ENCODE data around the gene CCDC43. TPM values are rescaled to one million over a fixed set of nuclear protein-coding genes. Genes with fewer than 3 reads are reported as not detected.

The CCDC43 gene
- total and polyA plus RNA-seq, 7 donors: 10.2 to 20.8 (median 14.9) TPM

DNA sequence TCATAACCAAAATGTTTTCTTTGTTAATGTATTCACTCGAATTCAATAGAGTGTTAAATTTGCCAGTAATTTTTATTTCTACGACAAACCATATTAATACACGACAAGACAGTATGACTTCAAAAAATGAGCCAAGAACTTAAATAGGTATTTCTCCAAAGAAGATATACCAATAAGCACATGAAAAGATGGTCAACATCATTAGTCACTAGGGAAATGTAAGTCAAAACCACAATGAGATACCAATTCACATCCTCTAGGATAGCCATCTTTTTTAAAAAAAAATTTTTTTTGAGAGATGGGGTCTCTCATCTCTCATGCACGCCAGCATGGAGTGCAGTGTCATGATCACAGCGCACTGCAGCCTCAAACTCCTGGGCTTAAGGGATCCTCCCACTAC, 38.3 kb downstream of the CCDC43 start:
- peaks cover 0 to 4% (median 1%) of the 10 kb centered on the region in 4 donors for H3K4me1 ChIP-seq
- WGBS, 2 donors: 77 to 84% methylated on average over 5 of the region's 5 CpGs
- DNase-seq: no peak
- no peaks in the 10 kb centered on the region for H3K36me3 ChIP-seq
- H3K27ac ChIP-seq: no peak overlapping the region
- H3K27me3 ChIP-seq: peaks cover 17 to 39% (median 21%) of the 10 kb centered on the region in 3 donors
- H3K9me3 ChIP-seq: no peaks in the 10 kb centered on the region
- H3K4me3 ChIP-seq: no peak overlapping the region
- intact Hi-C loops (cut with DNase I): no loop called here
- TF ChIP-seq EP300 (IDR thresholded peaks at IDR 0.05): no peak
- no peak for TF ChIP-seq POLR2AphosphoS5 (IDR thresholded peaks at IDR 0.05)
- TF ChIP-seq POLR2A (IDR thresholded peaks at IDR 0.05): no peak
- TF ChIP-seq, protein P1, sequence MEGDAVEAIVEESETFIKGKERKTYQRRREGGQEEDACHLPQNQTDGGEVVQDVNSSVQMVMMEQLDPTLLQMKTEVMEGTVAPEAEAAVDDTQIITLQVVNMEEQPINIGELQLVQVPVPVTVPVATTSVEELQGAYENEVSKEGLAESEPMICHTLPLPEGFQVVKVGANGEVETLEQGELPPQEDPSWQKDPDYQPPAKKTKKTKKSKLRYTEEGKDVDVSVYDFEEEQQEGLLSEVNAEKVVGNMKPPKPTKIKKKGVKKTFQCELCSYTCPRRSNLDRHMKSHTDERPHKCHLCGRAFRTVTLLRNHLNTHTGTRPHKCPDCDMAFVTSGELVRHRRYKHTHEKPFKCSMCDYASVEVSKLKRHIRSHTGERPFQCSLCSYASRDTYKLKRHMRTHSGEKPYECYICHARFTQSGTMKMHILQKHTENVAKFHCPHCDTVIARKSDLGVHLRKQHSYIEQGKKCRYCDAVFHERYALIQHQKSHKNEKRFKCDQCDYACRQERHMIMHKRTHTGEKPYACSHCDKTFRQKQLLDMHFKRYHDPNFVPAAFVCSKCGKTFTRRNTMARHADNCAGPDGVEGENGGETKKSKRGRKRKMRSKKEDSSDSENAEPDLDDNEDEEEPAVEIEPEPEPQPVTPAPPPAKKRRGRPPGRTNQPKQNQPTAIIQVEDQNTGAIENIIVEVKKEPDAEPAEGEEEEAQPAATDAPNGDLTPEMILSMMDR (IDR thresholded peaks at IDR 0.05): no peak

DNA sequence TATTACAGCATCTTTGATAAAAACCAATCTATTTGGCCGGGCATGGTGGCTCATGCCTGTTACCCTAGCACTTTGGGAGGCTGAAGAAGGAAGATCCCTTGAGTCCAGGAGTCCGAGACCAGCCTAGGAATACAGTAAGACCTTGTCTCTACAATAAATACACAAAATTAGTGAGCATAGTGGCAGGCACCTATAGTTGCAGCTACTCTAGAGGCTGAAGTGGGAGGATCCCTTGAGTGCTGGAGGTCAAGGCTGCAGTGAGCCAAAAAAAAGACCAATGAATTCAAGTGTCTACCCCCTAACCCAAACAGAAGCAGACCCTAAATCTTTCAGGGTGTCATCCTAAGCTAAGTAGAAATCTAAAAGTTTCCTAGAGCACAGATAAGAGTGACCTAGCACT, 40.6 kb downstream of the CCDC43 start:
- TF ChIP-seq EP300 (IDR thresholded peaks at IDR 0.05): no peak
- TF ChIP-seq POLR2AphosphoS5 (IDR thresholded peaks at IDR 0.05): no peak
- TF ChIP-seq POLR2A (IDR thresholded peaks at IDR 0.05): no peak
- TF ChIP-seq, protein P1 (IDR thresholded peaks at IDR 0.05): no peak
- H3K27me3 ChIP-seq: peaks cover 0 to 19% (median 2%) of the 10 kb centered on the region in 3 donors
- 53 to 84% methylated on average over 2 of the region's 2 CpGs for WGBS, 2 donors
- no peak overlapping the region for H3K27ac ChIP-seq
- no peaks in the 10 kb centered on the region for H3K4me1 ChIP-seq
- no peak for DNase-seq
- H3K9me3 ChIP-seq: no peaks in the 10 kb centered on the region
- intact Hi-C loops (cut with DNase I): no loop called here
- no peaks in the 10 kb centered on the region for H3K36me3 ChIP-seq
- H3K4me3 ChIP-seq: no peak overlapping the region

- no peak overlapping the region for H3K27ac ChIP-seq
- no peak overlapping the region for H3K4me3 ChIP-seq
- H3K9me3 ChIP-seq: no peaks in the 10 kb centered on the region
- H3K36me3 ChIP-seq: no peaks in the 10 kb centered on the region
- TF ChIP-seq EP300 (IDR thresholded peaks at IDR 0.05): no peak
- TF ChIP-seq POLR2AphosphoS5 (IDR thresholded peaks at IDR 0.05): no peak
- TF ChIP-seq, protein P1 (IDR thresholded peaks at IDR 0.05): no peak
- no peak for TF ChIP-seq POLR2A (IDR thresholded peaks at IDR 0.05)
- H3K4me1 ChIP-seq: no peaks in the 10 kb centered on the region
- DNase-seq: no peak
- intact Hi-C loops (cut with DNase I): no loop called here
- H3K27me3 ChIP-seq: peaks cover 0 to 7% (median 0%) of the 10 kb centered on the region in 3 donors
These were observed 41.8 kb downstream of the CCDC43 start for GRCh38 chr17:44647736-44648135.

GRCh38 chr17:44646280-44646679, 43.3 kb downstream of the CCDC43 start:
- 86 to 93% methylated on average over 4 of the region's 4 CpGs for WGBS, 2 donors
- Histone ChIP-seq H3K4me1 (no peaks in the 10 kb centered on the region), H3K4me3 (no peak overlapping the region), H3K9me3 (no peaks in the 10 kb centered on the region), H3K27me3 (peaks cover 0 to 6% (median 0%) of the 10 kb centered on the region in 3 donors), H3K36me3 (no peaks in the 10 kb centered on the region), H3K27ac (no peak overlapping the region)
- intact Hi-C loops (cut with DNase I): no loop called here
- DNase-seq: no peak
- no peak for TF ChIP-seq POLR2AphosphoS5 (IDR thresholded peaks at IDR 0.05)
- TF ChIP-seq, protein P1 (IDR thresholded peaks at IDR 0.05): no peak
- no peak for TF ChIP-seq EP300 (IDR thresholded peaks at IDR 0.05)
- TF ChIP-seq POLR2A (IDR thresholded peaks at IDR 0.05): no peak

GRCh38 chr17:44645341-44645740, 44.2 kb downstream of the CCDC43 start:
- Histone ChIP-seq H3K27me3 (peaks cover 0 to 6% (median 0%) of the 10 kb centered on the region in 3 donors), H3K9me3 (no peaks in the 10 kb centered on the region), H3K27ac (no peak overlapping the region), H3K36me3 (no peaks in the 10 kb centered on the region), H3K4me3 (no peak overlapping the region), H3K4me1 (no peaks in the 10 kb centered on the region)
- no peak for DNase-seq
- WGBS, 2 donors: 86 to 89% methylated on average over 12 of the region's 12 CpGs
- TF ChIP-seq EP300 (IDR thresholded peaks at IDR 0.05): no peak
- TF ChIP-seq, protein P1 (IDR thresholded peaks at IDR 0.05): no peak
- no peak for TF ChIP-seq POLR2AphosphoS5 (IDR thresholded peaks at IDR 0.05)
- TF ChIP-seq POLR2A (IDR thresholded peaks at IDR 0.05): no peak
- intact Hi-C loops (cut with DNase I): no loop called here

All from sigmoid colon (tissue), 7 donors.